ENCODE results near the gene FGFR2.

Gene FGFR2

GRCh38 chr10:121607310-121608055 lies 9.2 kb upstream of the FGFR2 start:
- TF ChIP-seq NFIC (IDR thresholded peaks at IDR 0.05) (no peak), EGR1 (IDR thresholded peaks at IDR 0.05) (no peak), TAF1 (IDR thresholded peaks at IDR 0.05; ENCODE audit: low read depth) (no peak), CEBPB (IDR thresholded peaks at IDR 0.05) (no peak), REST (IDR thresholded peaks at IDR 0.05; ENCODE audit: low read depth) (no peak), USF1 (IDR thresholded peaks at IDR 0.05) (no peak), YY1 (IDR thresholded peaks at IDR 0.05; ENCODE audit: low read depth) (no peak), RAD21 (IDR thresholded peaks at IDR 0.05; ENCODE audit: low read depth) (no peak), MAX (IDR thresholded peaks at IDR 0.05) (no peak), TCF12 (IDR thresholded peaks at IDR 0.05; ENCODE audit: low read depth) (no peak), CREB1 (IDR thresholded peaks at IDR 0.05; ENCODE audit: low read depth) (no peak), FOXM1 (IDR thresholded peaks at IDR 0.05; ENCODE audit: borderline replicate concordance, low read depth) (no peak), ZBTB7A (IDR thresholded peaks at IDR 0.05; ENCODE audit: low read depth) (no peak), EP300 (IDR thresholded peaks at IDR 0.05; ENCODE audit: borderline replicate concordance) (no peak)

- no peak for TF ChIP-seq REST (IDR thresholded peaks at IDR 0.05; ENCODE audit: low read depth)
- TF ChIP-seq NFIC (IDR thresholded peaks at IDR 0.05), result no peak
- TF ChIP-seq TEAD4 (IDR thresholded peaks at IDR 0.05), result no peak
- no peak for TF ChIP-seq MAX (IDR thresholded peaks at IDR 0.05)
- no peak for TF ChIP-seq YY1 (IDR thresholded peaks at IDR 0.05; ENCODE audit: low read depth)
- no peak for TF ChIP-seq TCF12 (IDR thresholded peaks at IDR 0.05; ENCODE audit: low read depth)
- no peak for TF ChIP-seq USF1 (IDR thresholded peaks at IDR 0.05)
- TF ChIP-seq ZBTB7A (IDR thresholded peaks at IDR 0.05; ENCODE audit: low read depth), result no peak
- TF ChIP-seq CEBPB (IDR thresholded peaks at IDR 0.05), result no peak
- no peak for TF ChIP-seq EP300 (IDR thresholded peaks at IDR 0.05; ENCODE audit: borderline replicate concordance)
- no peak for TF ChIP-seq FOXM1 (IDR thresholded peaks at IDR 0.05; ENCODE audit: borderline replicate concordance, low read depth)
- no peak for TF ChIP-seq TAF1 (IDR thresholded peaks at IDR 0.05; ENCODE audit: low read depth)
- TF ChIP-seq RAD21 (IDR thresholded peaks at IDR 0.05; ENCODE audit: low read depth), result no peak
- no peak for TF ChIP-seq CREB1 (IDR thresholded peaks at IDR 0.05; ENCODE audit: low read depth)
- no peak for TF ChIP-seq EGR1 (IDR thresholded peaks at IDR 0.05)
Observed at GRCh38 chr10:121605708-121606107, 7.5 kb upstream of the FGFR2 start.

GRCh38 chr10:121601458-121601857 lies 3.2 kb upstream of the FGFR2 start:
- no peak for TF ChIP-seq ZBTB7A (IDR thresholded peaks at IDR 0.05; ENCODE audit: low read depth)
- TF ChIP-seq REST (IDR thresholded peaks at IDR 0.05; ENCODE audit: low read depth), result no peak
- TF ChIP-seq USF1 (IDR thresholded peaks at IDR 0.05), result no peak

- TF ChIP-seq MAX (IDR thresholded peaks at IDR 0.05), result no peak
- no peak for TF ChIP-seq TAF1 (IDR thresholded peaks at IDR 0.05; ENCODE audit: low read depth)
- TF ChIP-seq CEBPB (IDR thresholded peaks at IDR 0.05), result no peak
- TF ChIP-seq USF1 (IDR thresholded peaks at IDR 0.05), result no peak
- TF ChIP-seq CREB1 (IDR thresholded peaks at IDR 0.05; ENCODE audit: low read depth), result no peak
- TF ChIP-seq EP300 (IDR thresholded peaks at IDR 0.05; ENCODE audit: borderline replicate concordance), result no peak
- no peak for TF ChIP-seq RAD21 (IDR thresholded peaks at IDR 0.05; ENCODE audit: low read depth)
- no peak for TF ChIP-seq REST (IDR thresholded peaks at IDR 0.05; ENCODE audit: low read depth)
Observed at GRCh38 chr10:121600611-121601010, 2.4 kb upstream of the FGFR2 start.

Data from Ishikawa (cell line).